Fibroblast of skin of scalp (primary cell): ENCODE measurements around the gene ZWILCH. TPM values are rescaled to one million over a fixed set of nuclear protein-coding genes. Genes with fewer than 3 reads are reported as not detected.
"Not testable (repeated sequence)": the region's sequence is repeated elsewhere in the genome, so short reads cannot be mapped to it uniquely, and the experiment has no call there.

Experiments
- DNase-seq: peaks from one replicate; pipeline ENCODE4 v3.0.0-alpha.2; 2013
- polyA plus RNA-seq, 2 experiments: library from polyadenylated mRNA; unstranded; fragments of 120-200 nt; gene quantifications; one replicate each; pipeline ENCODE4 v1.2.1, GENCODE V29; 2013; ENCODE audit not compliant: insufficient read length in 2 of 2

ZWILCH gene
- 30.6 TPM for polyA plus RNA-seq (2013, experiment 1 of 2; ENCODE audit: insufficient read length)
- polyA plus RNA-seq (2013, experiment 2 of 2; ENCODE audit: insufficient read length) = 27.9 TPM

GRCh38 chr15:66504563-66505429, at the start of gene ZWILCH, which contains the start of gene RPL4:
TSS of gene ZWILCH (plus strand) at chr15:66505326. CDS start at chr15:66505339, 13 bp downstream.
TSS of gene RPL4 (minus strand) at chr15:66504855. CDS start at chr15:66504790, 65 bp downstream.
- peak; percentile 93 for DNase-seq

GRCh38 chr15:66456211-66456610, 48.9 kb upstream of the ZWILCH start:
- peak; percentile 42 for DNase-seq

GRCh38 chr15:66459818-66460615, 45.1 kb upstream of the ZWILCH start:
- peak; percentile 34 for DNase-seq

GRCh38 chr15:66461294-66461693, 43.8 kb upstream of the ZWILCH start:
- not testable (repeated sequence) for DNase-seq

- DNase-seq = no peak
Observed at GRCh38 chr15:66461917-66462316, 43.2 kb upstream of the ZWILCH start.

- DNase-seq = peak; percentile 55
Observed at GRCh38 chr15:66462627-66463026, 42.5 kb upstream of the ZWILCH start.

GRCh38 chr15:66465294-66465693, 39.8 kb upstream of the ZWILCH start:
- not testable (repeated sequence) for DNase-seq

GRCh38 chr15:66467162-66468040, 37.7 kb upstream of the ZWILCH start:
- DNase-seq = not testable (repeated sequence)

GRCh38 chr15:66470825-66471224, 34.3 kb upstream of the ZWILCH start:
- not testable (repeated sequence) for DNase-seq

- DNase-seq = peak; percentile 64
Observed at GRCh38 chr15:66472176-66472999, 32.7 kb upstream of the ZWILCH start.

GRCh38 chr15:66474135-66474534, 31.0 kb upstream of the ZWILCH start:
- DNase-seq = no peak

GRCh38 chr15:66474963-66475362, 30.2 kb upstream of the ZWILCH start:
- DNase-seq = no peak

GRCh38 chr15:66476535-66476934, 28.6 kb upstream of the ZWILCH start:
- DNase-seq = no peak

GRCh38 chr15:66477011-66477410, 28.1 kb upstream of the ZWILCH start:
- no peak for DNase-seq

GRCh38 chr15:66480267-66480666, 24.9 kb upstream of the ZWILCH start:
- no peak for DNase-seq

- DNase-seq = no peak
Observed at GRCh38 chr15:66481107-66481856, 23.8 kb upstream of the ZWILCH start.

- DNase-seq = no peak
Observed at GRCh38 chr15:66482539-66482938, 22.6 kb upstream of the ZWILCH start.

- DNase-seq = peak; percentile 39
Observed at GRCh38 chr15:66483131-66483566, 22.0 kb upstream of the ZWILCH start.

- no peak for DNase-seq
Observed at GRCh38 chr15:66484539-66485112, 20.5 kb upstream of the ZWILCH start.

GRCh38 chr15:66486887-66487286, 18.2 kb upstream of the ZWILCH start:
- DNase-seq = no peak
